Measurements from ENCODE around the gene CD1E. TPM values are rescaled to one million over a fixed set of nuclear protein-coding genes. Genes with fewer than 3 reads are reported as not detected.

CD1E gene
- total RNA-seq, 3 donors from 2014 or later (not counting 1 experiment from before 2014, with no cell fraction given): 0.73 TPM; not detected in 2

DNA sequence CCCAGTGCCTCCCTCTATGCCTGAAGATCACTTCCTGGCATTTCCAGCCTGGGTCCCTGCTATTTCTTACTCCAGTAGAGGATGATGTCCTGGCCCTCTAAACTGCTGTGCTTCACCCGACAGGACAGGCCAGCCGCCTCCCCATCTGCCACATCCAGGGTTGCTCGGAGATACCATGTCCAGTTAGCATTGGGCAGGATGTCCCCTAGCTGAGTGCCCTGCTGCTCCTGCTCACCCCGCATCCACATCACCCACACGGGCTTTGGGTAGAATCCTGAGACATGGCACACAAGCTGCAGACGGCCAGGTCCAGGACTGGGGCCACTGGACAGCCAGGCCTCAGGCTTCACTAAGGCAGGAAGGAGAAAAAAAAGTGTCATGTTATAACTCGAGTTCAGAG, 24.4 kb upstream of the CD1E start:
- Histone ChIP-seq H3K27ac (ENCODE audit: low read length) (no peak overlapping the region), H3K27me3 (ENCODE audit: control insufficient read depth, insufficient read depth, low read length) (no peaks in the 10 kb centered on the region), H3K4me1 (ENCODE audit: control insufficient read depth, insufficient read depth, low read length) (no peaks in the 10 kb centered on the region), H3K36me3 (ENCODE audit: control insufficient read depth, insufficient read depth, low read length) (no peaks in the 10 kb centered on the region), H3K9me3 (ENCODE audit: control insufficient read depth, insufficient read depth, low read length) (no peaks in the 10 kb centered on the region), H3K4me3 (ENCODE audit: low read length) (no peak overlapping the region)
- no peak overlapping the region for H3K27ac Mint-ChIP-seq
- no peaks in the 10 kb centered on the region for H3K36me3 Mint-ChIP-seq
- peaks cover 2 to 4% of the 10 kb centered on the region in 2 donors for H3K27me3 Mint-ChIP-seq (ENCODE audit: low read depth in 2 of 2)
- TF ChIP-seq, protein P1, sequence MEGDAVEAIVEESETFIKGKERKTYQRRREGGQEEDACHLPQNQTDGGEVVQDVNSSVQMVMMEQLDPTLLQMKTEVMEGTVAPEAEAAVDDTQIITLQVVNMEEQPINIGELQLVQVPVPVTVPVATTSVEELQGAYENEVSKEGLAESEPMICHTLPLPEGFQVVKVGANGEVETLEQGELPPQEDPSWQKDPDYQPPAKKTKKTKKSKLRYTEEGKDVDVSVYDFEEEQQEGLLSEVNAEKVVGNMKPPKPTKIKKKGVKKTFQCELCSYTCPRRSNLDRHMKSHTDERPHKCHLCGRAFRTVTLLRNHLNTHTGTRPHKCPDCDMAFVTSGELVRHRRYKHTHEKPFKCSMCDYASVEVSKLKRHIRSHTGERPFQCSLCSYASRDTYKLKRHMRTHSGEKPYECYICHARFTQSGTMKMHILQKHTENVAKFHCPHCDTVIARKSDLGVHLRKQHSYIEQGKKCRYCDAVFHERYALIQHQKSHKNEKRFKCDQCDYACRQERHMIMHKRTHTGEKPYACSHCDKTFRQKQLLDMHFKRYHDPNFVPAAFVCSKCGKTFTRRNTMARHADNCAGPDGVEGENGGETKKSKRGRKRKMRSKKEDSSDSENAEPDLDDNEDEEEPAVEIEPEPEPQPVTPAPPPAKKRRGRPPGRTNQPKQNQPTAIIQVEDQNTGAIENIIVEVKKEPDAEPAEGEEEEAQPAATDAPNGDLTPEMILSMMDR (IDR thresholded peaks at IDR 0.05): no peak
- intact Hi-C loops (cut with micrococcal nuclease): no loop called here
- WGBS (ENCODE audit: insufficient coverage): 84% methylated on average over 7 of the region's 7 CpGs
- DNase-seq: no peak
- ATAC-seq: no peak
- no peaks in the 10 kb centered on the region for H3K9me3 Mint-ChIP-seq
- H3K4me3 Mint-ChIP-seq: no peak overlapping the region
- peaks cover 10 to 12% of the 10 kb centered on the region in 2 donors for H3K4me1 Mint-ChIP-seq

- TF ChIP-seq, protein P1 (IDR thresholded peaks at IDR 0.05): no peak
- peak in 1 of 2 donors; percentile 34 for DNase-seq
- no peak for ATAC-seq
- no peaks in the 10 kb centered on the region for H3K27me3 ChIP-seq (ENCODE audit: control insufficient read depth, insufficient read depth, low read length)
- no peaks in the 10 kb centered on the region for H3K27me3 Mint-ChIP-seq (ENCODE audit: low read depth in 2 of 2)
- no peak overlapping the region for H3K4me3 Mint-ChIP-seq
- 55% methylated on average over 2 of the region's 3 CpGs for WGBS (ENCODE audit: insufficient coverage)
- no peak overlapping the region for H3K27ac ChIP-seq (ENCODE audit: low read length)
- H3K36me3 Mint-ChIP-seq: no peaks in the 10 kb centered on the region
- H3K4me1 Mint-ChIP-seq: peaks cover 13 to 15% of the 10 kb centered on the region in 2 donors
- no peaks in the 10 kb centered on the region for H3K9me3 ChIP-seq (ENCODE audit: control insufficient read depth, insufficient read depth, low read length)
- intact Hi-C loops (cut with micrococcal nuclease): loop anchor here (2.0 kb wide), 1 partner anchor 125 kb away; no protein-coding TSS in a partner anchor
- no peaks in the 10 kb centered on the region for H3K4me1 ChIP-seq (ENCODE audit: control insufficient read depth, insufficient read depth, low read length)
- H3K36me3 ChIP-seq (ENCODE audit: control insufficient read depth, insufficient read depth, low read length): no peaks in the 10 kb centered on the region
- H3K27ac Mint-ChIP-seq: no peak overlapping the region
- no peaks in the 10 kb centered on the region for H3K9me3 Mint-ChIP-seq
- no peak overlapping the region for H3K4me3 ChIP-seq (ENCODE audit: low read length)
Measured at GRCh38 chr1:158329733-158330132, 24.0 kb upstream of the CD1E start.

DNA sequence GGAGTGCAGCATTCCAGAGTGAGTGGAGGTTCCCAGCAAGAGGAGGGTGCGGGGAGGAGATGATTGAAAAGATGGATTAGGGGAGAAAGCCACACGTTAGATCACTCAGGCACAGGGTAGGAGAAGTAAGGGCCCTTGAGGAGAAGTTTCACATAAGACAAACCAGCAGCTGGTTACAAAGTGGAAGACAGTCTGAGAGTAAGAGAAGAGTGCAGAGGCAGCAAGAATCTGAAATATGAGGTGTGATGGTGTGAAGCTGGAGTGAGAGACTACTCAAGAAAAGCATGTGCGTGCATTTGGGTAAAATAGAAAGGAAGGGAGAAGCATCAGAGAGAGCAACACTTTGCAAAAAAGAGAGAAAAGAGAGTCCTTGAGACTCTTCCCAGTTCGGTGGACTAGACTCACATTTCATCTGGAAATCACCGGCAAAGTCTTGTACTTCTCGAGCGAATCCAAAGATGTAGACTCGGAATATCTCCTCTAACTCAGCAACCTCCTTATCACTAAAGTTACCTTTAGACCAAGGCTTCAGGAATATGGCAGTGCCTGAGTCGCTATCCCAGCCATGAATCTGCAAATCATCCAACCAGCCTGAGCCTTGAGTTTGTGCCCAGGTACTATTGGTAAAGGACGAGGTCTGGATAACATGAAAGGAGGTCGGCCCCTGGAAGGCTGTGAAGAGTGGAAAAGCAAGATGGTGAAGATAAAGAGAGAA, 23.1 kb upstream of the CD1E start:
- Histone ChIP-seq H3K27me3 (ENCODE audit: control insufficient read depth, insufficient read depth, low read length) (no peaks in the 10 kb centered on the region), H3K27ac (ENCODE audit: low read length) (no peak overlapping the region), H3K4me3 (ENCODE audit: low read length) (no peak overlapping the region), H3K4me1 (ENCODE audit: control insufficient read depth, insufficient read depth, low read length) (no peaks in the 10 kb centered on the region), H3K9me3 (ENCODE audit: control insufficient read depth, insufficient read depth, low read length) (no peaks in the 10 kb centered on the region), H3K36me3 (ENCODE audit: control insufficient read depth, insufficient read depth, low read length) (no peaks in the 10 kb centered on the region)
- Mint-ChIP-seq H3K4me3 (no peak overlapping the region), H3K4me1 (peaks cover 13 to 15% of the 10 kb centered on the region in 2 donors), H3K27ac (no peak overlapping the region), H3K36me3 (no peaks in the 10 kb centered on the region), H3K9me3 (no peaks in the 10 kb centered on the region), H3K27me3 (ENCODE audit: low read depth in 2 of 2) (no peaks in the 10 kb centered on the region)
- intact Hi-C loops (cut with micrococcal nuclease): loop anchor here (2.0 kb wide), 1 partner anchor 126 kb away; no protein-coding TSS in a partner anchor
- TF ChIP-seq, protein P1 (IDR thresholded peaks at IDR 0.05): no peak
- DNase-seq: no peak
- 85% methylated on average over 11 of the region's 11 CpGs for WGBS (ENCODE audit: insufficient coverage)
- no peak for ATAC-seq

- no peak for ATAC-seq
- Histone ChIP-seq H3K9me3 (ENCODE audit: control insufficient read depth, insufficient read depth, low read length) (no peaks in the 10 kb centered on the region), H3K27me3 (ENCODE audit: control insufficient read depth, insufficient read depth, low read length) (no peaks in the 10 kb centered on the region), H3K4me3 (ENCODE audit: low read length) (no peak overlapping the region), H3K27ac (ENCODE audit: low read length) (no peak overlapping the region), H3K36me3 (ENCODE audit: control insufficient read depth, insufficient read depth, low read length) (no peaks in the 10 kb centered on the region), H3K4me1 (ENCODE audit: control insufficient read depth, insufficient read depth, low read length) (no peaks in the 10 kb centered on the region)
- no peak overlapping the region for H3K4me3 Mint-ChIP-seq
- WGBS (ENCODE audit: insufficient coverage): 86% methylated on average over 1 of the region's 1 CpG
- H3K4me1 Mint-ChIP-seq: peaks cover 13 to 15% of the 10 kb centered on the region in 2 donors
- DNase-seq: no peak
- H3K27ac Mint-ChIP-seq: no peak overlapping the region
- intact Hi-C loops (cut with micrococcal nuclease): loop anchor here (2.0 kb wide), 1 partner anchor 126 kb away; no protein-coding TSS in a partner anchor
- TF ChIP-seq, protein P1 (IDR thresholded peaks at IDR 0.05): no peak
- H3K27me3 Mint-ChIP-seq (ENCODE audit: low read depth in 2 of 2): no peaks in the 10 kb centered on the region
- no peaks in the 10 kb centered on the region for H3K36me3 Mint-ChIP-seq
- no peaks in the 10 kb centered on the region for H3K9me3 Mint-ChIP-seq
Measured at GRCh38 chr1:158331106-158331425, 22.6 kb upstream of the CD1E start.

Measured in natural killer cell (primary cell).